ENCODE results near the gene COL28A1.

- TF ChIP-seq, protein P1, sequence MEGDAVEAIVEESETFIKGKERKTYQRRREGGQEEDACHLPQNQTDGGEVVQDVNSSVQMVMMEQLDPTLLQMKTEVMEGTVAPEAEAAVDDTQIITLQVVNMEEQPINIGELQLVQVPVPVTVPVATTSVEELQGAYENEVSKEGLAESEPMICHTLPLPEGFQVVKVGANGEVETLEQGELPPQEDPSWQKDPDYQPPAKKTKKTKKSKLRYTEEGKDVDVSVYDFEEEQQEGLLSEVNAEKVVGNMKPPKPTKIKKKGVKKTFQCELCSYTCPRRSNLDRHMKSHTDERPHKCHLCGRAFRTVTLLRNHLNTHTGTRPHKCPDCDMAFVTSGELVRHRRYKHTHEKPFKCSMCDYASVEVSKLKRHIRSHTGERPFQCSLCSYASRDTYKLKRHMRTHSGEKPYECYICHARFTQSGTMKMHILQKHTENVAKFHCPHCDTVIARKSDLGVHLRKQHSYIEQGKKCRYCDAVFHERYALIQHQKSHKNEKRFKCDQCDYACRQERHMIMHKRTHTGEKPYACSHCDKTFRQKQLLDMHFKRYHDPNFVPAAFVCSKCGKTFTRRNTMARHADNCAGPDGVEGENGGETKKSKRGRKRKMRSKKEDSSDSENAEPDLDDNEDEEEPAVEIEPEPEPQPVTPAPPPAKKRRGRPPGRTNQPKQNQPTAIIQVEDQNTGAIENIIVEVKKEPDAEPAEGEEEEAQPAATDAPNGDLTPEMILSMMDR (IDR thresholded peaks at IDR 0.05) = no peak
- no peak for TF ChIP-seq POLR2A (IDR thresholded peaks at IDR 0.05)
Measured at GRCh38 chr7:7556852-7557251, 21.2 kb upstream of the COL28A1 start.
